Measurements from ENCODE around the gene ZNF846.
"Not testable (repeated sequence)": the region's sequence is repeated elsewhere in the genome, so short reads cannot be mapped to it uniquely, and the experiment has no call there.

The ZNF846 gene

DNA sequence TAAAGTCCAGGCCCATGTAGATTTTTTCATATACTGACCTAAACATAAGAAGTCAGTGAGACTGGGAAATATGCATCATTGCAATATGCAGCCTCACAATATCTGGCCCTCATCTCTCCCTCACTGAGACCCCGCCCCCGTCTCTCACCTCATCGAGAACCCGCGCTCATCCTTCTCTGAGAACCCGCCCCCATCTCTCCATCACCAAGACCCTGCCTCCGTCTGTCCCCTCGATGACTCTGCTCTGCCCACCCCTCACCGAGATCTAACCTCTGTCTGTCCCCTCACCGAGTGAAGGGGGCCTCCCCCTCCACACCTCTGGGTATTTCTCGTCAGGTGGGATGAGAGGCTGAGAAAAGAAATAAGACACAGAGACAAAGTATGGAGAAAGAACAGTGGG is 20.5 kb upstream of the ZNF846 start:
- TF ChIP-seq, protein P1, sequence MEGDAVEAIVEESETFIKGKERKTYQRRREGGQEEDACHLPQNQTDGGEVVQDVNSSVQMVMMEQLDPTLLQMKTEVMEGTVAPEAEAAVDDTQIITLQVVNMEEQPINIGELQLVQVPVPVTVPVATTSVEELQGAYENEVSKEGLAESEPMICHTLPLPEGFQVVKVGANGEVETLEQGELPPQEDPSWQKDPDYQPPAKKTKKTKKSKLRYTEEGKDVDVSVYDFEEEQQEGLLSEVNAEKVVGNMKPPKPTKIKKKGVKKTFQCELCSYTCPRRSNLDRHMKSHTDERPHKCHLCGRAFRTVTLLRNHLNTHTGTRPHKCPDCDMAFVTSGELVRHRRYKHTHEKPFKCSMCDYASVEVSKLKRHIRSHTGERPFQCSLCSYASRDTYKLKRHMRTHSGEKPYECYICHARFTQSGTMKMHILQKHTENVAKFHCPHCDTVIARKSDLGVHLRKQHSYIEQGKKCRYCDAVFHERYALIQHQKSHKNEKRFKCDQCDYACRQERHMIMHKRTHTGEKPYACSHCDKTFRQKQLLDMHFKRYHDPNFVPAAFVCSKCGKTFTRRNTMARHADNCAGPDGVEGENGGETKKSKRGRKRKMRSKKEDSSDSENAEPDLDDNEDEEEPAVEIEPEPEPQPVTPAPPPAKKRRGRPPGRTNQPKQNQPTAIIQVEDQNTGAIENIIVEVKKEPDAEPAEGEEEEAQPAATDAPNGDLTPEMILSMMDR (IDR thresholded peaks at IDR 0.05; ENCODE audit: extremely low read depth, missing control alignments): no peak
- DNase-seq (ENCODE audit: low spot score): no peak

DNA sequence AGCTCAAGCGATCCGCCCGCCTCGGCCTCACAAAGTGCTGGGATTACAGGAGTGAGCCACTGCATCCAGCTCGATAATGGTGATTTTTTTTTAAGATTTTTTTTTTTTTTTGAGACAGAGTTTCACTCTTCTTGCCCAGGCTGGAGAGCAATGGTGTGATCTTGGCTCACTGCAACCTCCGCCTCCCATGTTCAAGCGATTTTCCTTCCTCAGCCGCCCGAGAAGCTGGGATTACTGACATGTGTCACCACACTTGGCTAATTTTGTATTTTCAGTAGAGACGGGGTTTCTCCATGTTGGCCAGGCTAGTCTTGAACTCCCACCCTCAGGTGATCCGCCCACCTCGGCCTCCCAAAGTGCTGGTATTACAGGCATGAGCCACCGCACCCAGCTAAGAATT is 20.1 kb upstream of the ZNF846 start:
- not testable (repeated sequence) for DNase-seq (ENCODE audit: low spot score)

DNA sequence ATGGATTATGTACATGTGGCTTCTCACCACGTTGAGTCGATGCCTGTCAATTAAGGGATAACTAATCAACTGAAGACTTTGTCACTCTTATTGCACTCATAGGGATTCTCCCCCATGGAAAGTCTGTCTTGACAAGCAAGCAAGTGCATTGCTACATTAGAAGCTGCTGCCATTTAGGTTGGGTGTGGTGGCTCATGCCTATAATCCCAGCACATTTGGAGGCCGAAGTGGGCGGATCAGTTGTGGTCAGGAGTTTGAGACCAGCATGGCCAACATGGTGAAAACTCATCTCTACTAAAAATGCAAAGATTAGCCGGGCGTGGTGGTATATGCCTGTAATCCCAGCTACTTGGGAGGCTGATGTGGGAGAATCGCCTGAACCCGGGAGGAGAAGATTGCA is 18.3 kb upstream of the ZNF846 start:
- TF ChIP-seq, protein P1 (IDR thresholded peaks at IDR 0.05; ENCODE audit: extremely low read depth, missing control alignments): no peak
- no peak for DNase-seq (ENCODE audit: low spot score)

DNA sequence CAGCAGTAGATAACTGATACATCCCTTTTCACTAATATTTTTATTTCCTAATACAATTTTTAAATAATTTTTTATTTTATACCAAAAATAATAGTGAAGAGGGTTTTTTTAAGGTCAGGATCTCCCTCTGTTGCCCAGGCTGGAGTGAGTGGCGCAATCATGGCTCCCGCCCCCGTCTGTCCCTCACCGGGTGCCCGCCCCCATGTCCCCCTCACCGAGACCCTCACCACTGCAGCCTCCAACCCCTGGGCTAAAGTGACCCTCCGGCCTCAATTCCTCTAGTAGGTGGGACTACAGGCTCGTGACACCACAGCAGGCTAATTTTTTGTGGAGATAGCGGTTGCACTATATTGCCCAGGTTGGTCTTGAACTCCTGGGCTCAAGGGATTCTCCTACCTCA is 17.8 kb upstream of the ZNF846 start:
- TF ChIP-seq, protein P1 (IDR thresholded peaks at IDR 0.05; ENCODE audit: extremely low read depth, missing control alignments): no peak
- DNase-seq (ENCODE audit: low spot score): no peak

DNA sequence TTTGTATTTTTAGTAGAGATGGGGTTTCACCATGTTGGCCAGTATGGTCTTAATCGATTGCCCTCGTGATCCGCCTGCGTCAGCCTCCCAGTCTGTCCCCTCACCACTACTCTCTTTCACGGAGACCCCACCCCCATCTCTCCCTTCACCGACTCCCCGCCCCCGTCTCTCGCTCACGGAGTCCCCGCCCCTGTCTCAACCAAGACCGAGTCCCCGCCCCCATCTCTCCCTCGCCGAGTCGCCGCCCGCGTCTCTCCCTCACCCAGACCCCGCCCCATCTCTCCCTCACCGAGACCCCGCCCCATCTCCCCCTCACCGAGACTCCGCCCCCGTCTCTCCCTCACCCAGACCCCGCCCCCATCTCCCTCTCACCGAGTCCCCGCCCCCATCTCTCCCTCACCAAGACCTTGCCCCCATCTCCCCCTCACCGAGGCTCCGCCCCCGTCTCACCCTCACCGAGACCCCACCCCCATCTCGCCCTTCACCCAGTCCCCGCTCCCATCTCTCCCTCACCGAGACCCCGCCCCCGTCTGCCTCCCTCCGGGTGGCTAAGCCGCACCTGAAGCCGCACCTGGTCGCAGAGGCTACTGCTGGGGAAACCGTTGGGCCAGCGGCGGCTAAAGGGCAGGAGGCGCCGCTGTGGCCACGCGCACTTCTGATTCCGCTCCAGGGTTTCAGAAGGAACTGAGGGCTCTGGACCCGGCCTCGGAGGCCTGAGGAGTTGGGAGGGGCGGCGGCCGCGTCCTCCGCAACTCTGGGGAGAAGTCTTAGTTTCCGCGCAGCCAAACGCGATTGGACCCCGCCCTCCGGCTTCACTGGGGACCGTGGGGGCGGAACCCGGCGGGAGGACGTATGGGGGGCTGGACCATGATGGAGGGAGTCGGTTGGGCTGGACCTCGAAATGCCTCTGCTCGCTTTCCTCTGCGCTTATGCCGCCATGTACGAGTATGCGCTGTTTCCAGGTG is 17.1 kb upstream of the ZNF846 start:
- DNase-seq (ENCODE audit: low spot score): peak; percentile 92
- TF ChIP-seq, protein P1 (IDR thresholded peaks at IDR 0.05; ENCODE audit: extremely low read depth, missing control alignments): no peak

DNA sequence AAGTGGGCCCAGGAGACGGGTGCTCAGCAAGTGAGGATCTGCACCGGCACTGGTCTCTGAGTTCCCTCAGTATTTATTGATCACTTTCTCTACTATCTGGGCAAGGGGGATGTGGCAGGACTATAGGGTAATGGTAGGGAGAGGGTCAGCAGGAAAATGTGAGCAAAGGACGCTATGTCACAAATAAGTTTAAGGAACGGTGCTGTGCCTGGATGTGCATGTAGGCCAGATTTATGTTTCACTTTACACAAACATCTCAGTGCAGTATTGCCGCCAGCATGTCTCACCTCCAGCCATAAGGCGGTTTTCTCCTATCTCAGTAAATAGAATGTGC is 15.6 kb upstream of the ZNF846 start:
- DNase-seq (ENCODE audit: low spot score): not testable (repeated sequence)

DNA sequence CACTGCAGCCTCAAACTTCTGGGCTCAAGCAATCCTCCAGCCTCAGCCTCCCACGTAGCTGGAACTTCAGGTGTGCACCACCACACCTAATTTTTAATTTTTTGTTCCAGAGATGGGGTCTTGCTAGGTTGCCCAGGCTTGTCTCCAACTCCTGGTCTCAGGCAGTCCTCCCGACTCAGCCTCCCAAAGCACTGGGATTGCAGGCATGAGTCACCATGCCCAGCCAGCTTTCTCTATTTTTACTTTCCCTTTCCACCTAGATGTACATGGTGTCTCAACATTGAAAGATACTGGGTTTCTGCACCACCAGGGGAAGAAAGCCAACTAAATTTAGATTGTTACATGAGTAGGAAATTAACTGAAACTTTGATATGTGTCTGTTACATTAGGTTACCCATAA is 13.8 kb upstream of the ZNF846 start:
- DNase-seq (ENCODE audit: low spot score): no peak
- TF ChIP-seq, protein P1 (IDR thresholded peaks at IDR 0.05; ENCODE audit: extremely low read depth, missing control alignments): no peak

DNA sequence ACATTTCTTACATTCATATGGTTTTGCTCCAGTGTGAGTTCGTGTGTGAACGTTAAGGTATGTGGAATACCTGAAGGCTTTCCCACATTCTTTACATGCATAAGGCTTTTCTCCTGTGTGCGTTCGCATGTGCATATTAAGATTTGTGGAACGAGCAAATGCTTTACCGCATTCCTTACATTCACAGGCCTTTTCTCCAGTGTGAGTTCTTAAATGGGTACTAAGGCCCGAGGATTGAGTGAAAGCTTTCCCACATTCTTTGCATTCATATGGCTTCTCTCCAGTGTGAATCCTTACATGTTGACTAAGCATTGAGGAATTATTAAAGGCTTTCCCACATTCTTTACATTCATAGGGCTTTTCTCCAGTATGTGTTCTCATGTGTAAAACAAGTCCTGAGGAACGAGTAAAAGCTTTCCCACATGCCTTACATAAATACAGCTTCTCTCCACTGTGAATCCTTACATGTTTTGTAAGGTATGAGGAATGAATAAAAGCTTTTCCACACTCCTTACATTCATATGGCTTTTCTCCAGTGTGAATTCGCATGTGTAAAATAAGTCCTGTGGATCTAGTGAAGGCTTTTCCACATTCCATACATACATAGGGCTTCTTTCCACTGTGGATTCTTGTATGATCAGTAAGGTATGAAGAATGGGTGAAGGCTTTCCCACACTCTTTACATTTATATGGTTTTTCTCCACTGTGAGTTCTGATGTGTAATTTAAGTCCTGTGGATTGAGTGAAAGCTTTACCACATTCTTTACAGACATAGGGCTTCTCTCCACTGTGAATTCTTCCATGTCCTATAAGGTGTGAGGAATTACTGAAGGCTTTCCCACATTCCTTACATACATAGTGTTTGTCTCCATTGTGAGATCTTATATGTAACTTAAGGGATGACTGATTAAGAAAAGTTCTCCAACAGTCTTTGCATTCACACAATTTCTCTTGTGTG is 10.7 kb downstream of the ZNF846 start:
- no peak for DNase-seq (ENCODE audit: low spot score)
- TF ChIP-seq, protein P1 (IDR thresholded peaks at IDR 0.05; ENCODE audit: extremely low read depth, missing control alignments): no peak

Measured in GM20000 (cell line).